Esophagus squamous epithelium (tissue), 4 donors: ENCODE data around the gene SEC24C.
"Not testable (repeated sequence)": the region's sequence is repeated elsewhere in the genome, so short reads cannot be mapped to it uniquely, and the experiment has no call there.

Experiments used
- CTCF ChIP-seq, 6 experiments: fragments of 450-650 bp in 4 of 6; fragments of 200-600 bp in 2 of 6; sonication (generic) in 2 of 6; IDR thresholded peaks; one replicate each; pipeline ENCODE4 v1.5.1; 2016 to 2019; ENCODE audit warnings: antibody characterized with exemption in 6 of 6, mild to moderate bottlenecking in 4 of 6, moderate library complexity in 4 of 6
- POLR2A ChIP-seq, 4 donors: fragments of 450-650 bp; IDR thresholded peaks; one replicate each; pipeline ENCODE4 v1.6.1; 2017; ENCODE audit warnings: antibody characterized with exemption in 4 of 4, mild to moderate bottlenecking in 4 of 4, moderate library complexity in 3 of 4

GRCh38 chr10:73787031-73787800, 43.0 kb downstream of the SEC24C start:
- TF ChIP-seq CTCF, POLR2A (IDR thresholded peaks at IDR 0.05): not testable (repeated sequence)
